OCI-M2 (cell line): ENCODE data around the gene CSRP2.

Experiments used
- DNase-seq: peaks from one replicate; lab custom pipeline; 2025; ENCODE audit not compliant: unreplicated experiment; lab: John Stamatoyannopoulos, UW

The CSRP2 gene

GRCh38 chr12:76878899-76879709 is at the start of gene CSRP2:
CSRP2 (minus strand) TSS chr12:76879019; CDS start chr12:76866260, 12,759 bp downstream.
- peak; percentile 34 for DNase-seq

DNA sequence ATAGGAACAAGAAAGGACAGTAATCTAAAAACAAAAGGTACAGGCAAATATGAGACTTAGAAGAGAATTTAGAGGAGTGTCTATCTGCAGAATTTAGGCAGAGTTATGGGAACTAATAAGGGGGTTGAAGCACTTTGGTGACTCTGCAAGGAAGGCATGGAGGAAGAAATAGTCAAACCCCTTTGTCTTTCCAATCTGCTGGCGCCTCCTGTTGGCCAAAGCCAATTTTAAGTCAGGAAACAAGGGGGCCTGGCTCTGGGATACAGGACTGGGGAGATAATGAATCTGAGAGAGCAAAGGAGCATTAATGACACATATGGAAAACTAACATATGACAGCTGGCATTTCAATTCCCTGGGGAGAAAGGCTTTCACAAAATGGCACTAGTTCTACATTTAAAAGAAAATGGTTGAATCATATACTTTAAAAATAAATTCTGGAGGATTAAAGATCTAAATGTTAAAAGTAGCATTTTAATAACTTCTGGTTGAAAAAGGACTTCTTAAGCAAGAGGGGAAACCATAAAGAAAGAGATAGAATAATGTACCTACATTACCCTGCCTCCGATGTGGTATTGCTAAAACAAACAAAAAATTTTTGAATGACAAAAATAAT is 48.5 kb upstream of the CSRP2 start:
- DNase-seq = no peak

- no peak for DNase-seq
Observed at GRCh38 chr12:76925135-76925534, 46.3 kb upstream of the CSRP2 start.

GRCh38 chr12:76922866-76923265 is 44.0 kb upstream of the CSRP2 start:
- DNase-seq = no peak

DNA sequence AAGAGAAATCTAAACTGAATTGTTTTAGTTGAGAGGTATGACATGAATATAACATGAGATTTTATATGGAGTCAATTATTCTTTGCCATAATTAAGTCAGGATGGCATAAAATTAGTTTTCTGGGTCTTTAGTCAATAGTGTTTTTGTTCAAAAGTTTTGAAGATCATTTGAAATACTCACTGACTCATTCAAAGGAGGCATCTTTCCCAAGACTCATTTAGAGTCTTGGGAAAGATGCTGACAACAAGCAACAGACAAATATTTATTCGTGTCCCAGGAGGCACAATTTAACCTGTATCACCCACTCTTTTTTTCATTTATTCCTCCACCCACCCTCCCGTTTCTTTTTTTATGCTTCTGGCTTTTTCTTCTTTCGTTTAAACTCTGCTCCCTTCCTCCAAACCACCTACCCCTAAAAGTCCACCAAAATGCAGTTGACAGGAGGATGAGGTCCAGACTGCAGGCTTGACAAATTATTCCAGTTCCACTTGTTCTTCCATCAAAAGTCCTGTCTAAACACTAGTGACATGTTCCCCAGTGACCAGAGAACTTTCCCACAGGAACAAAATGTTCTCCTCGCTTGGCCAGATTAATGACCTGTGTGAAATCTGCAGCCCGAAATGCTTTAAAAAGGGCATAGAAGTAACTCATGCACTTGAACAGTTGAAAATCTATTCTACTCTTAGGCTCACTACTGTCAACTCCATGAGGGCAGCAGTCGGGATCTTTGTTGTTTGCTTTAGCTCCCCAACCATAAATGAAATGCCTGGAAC is 43.3 kb upstream of the CSRP2 start:
- DNase-seq = no peak

GRCh38 chr12:76921100-76921471 is 42.3 kb upstream of the CSRP2 start:
- DNase-seq = no peak

GRCh38 chr12:76920172-76921099 is 41.6 kb upstream of the CSRP2 start:
- DNase-seq = no peak

- no peak for DNase-seq
Observed at GRCh38 chr12:76919383-76920171, 40.8 kb upstream of the CSRP2 start.

DNA sequence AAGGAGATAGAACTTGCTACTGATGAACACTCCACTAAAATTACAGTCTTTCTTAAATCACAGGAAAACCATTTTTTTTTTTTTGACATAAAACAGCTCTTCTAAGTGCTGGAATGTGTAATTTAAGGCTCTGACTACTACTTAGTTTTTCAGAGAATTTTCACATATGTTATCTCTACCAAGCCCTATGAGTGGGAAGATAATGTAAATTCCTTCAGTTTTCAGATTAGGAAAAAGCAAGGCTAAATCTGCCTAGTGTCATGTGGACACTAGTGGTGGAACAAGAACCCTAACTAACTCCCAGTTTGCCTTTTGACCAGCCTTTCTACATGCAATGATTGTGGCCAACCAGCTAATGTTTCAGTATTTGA is 37.3 kb upstream of the CSRP2 start:
- no peak for DNase-seq

GRCh38 chr12:76915361-76916169 is 36.7 kb upstream of the CSRP2 start:
- DNase-seq = no peak

GRCh38 chr12:76914102-76914859 is 35.5 kb upstream of the CSRP2 start:
- no peak for DNase-seq

- no peak for DNase-seq
Observed at GRCh38 chr12:76909290-76909689, 30.5 kb upstream of the CSRP2 start.

- no peak for DNase-seq
Observed at GRCh38 chr12:76908303-76909017, 29.6 kb upstream of the CSRP2 start.

DNA sequence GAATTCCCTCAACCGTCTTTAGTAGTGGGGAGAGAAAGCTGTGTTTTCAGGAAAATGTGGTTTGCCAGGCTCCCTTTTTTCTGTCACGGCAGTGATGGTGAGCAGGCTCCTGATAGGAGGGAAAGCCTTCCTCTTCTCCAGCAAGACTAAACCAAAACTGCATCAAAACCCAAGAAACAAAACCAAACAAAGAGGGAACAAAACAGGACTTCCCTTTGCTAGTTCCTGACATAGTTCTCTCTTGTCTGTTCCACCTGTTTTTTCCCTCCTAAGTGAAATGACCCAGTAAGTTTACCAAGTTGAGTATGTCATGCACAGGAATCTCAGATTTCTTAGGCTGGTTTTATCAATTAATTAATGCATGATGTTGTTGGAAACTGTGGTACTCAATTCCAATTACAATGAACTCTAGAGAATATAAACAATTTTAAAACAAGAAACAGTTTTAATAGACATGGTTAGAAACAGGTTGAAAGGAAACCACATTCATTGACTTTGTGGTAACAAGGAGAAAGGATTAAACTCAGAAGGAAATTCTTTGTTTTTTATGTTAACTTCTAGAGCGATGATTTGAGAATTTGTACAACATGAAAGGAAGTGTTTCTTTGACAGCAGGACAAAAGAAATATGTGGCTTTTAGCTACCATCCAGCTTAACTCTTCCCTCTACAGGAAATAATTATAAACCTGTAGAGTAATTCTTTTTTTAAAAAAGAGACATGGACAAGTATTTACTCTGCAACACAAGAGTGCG is 23.0 kb upstream of the CSRP2 start:
- DNase-seq = no peak

- DNase-seq = no peak
Observed at GRCh38 chr12:76899522-76899921, 20.7 kb upstream of the CSRP2 start.

GRCh38 chr12:76898442-76898841 is 19.6 kb upstream of the CSRP2 start:
- DNase-seq = no peak

- DNase-seq = no peak
Observed at GRCh38 chr12:76896274-76896673, 17.5 kb upstream of the CSRP2 start.
